Limb (tissue), 2 donors: Measurements from ENCODE around the gene SPINK2.

Experiments
- DNase-seq, 2 donors: peaks; one replicate each; pipeline ENCODE4 v3.0.0-alpha.2; 2016; ENCODE audit errors: extremely low spot score in 2 of 2

Gene SPINK2

GRCh38 chr4:56821381-56822243 is at the start of gene SPINK2:
TSS of gene SPINK2 (minus strand) at chr4:56821701. CDS start at chr4:56821662, 39 bp downstream.
- peak in 1 of 2 donors; percentile 74 for DNase-seq

- peak; percentile 53 to 82 for DNase-seq
These were observed 49.4 kb upstream of the SPINK2 start for GRCh38 chr4:56870946-56871345.

- DNase-seq: no peak
These were observed 42.1 kb upstream of the SPINK2 start for GRCh38 chr4:56863441-56864139.

GRCh38 chr4:56861360-56861759 is 39.9 kb upstream of the SPINK2 start:
- DNase-seq: no peak

GRCh38 chr4:56860781-56861180 is 39.3 kb upstream of the SPINK2 start:
- no peak for DNase-seq

GRCh38 chr4:56859841-56860240 is 38.3 kb upstream of the SPINK2 start:
- no peak for DNase-seq

GRCh38 chr4:56857601-56858309 is 36.3 kb upstream of the SPINK2 start:
- no peak for DNase-seq

GRCh38 chr4:56856656-56857055 is 35.2 kb upstream of the SPINK2 start:
- peak in 1 of 2 donors; percentile 19 for DNase-seq

- DNase-seq: no peak
These were observed 29.4 kb upstream of the SPINK2 start for GRCh38 chr4:56850910-56851309.

GRCh38 chr4:56844802-56845580 is 23.5 kb upstream of the SPINK2 start:
- no peak for DNase-seq

GRCh38 chr4:56843421-56843899 is 22.0 kb upstream of the SPINK2 start:
- DNase-seq: peak in 1 of 2 donors; percentile 21

- DNase-seq: no peak
These were observed 19.1 kb upstream of the SPINK2 start for GRCh38 chr4:56840559-56840958.

GRCh38 chr4:56828784-56829535 is 7.5 kb upstream of the SPINK2 start:
- DNase-seq: no peak

- DNase-seq: no peak
These were observed 2.6 kb upstream of the SPINK2 start for GRCh38 chr4:56823933-56824600.

GRCh38 chr4:56818797-56819196 is 2.7 kb downstream of the SPINK2 start:
- no peak for DNase-seq

GRCh38 chr4:56817840-56818491 is 3.5 kb downstream of the SPINK2 start:
- DNase-seq: no peak

GRCh38 chr4:56806666-56807065 is 14.8 kb downstream of the SPINK2 start:
- DNase-seq: no peak

- no peak for DNase-seq
These were observed 16.9 kb downstream of the SPINK2 start for GRCh38 chr4:56804551-56804950.

- DNase-seq: peak in 1 of 2 donors; percentile 32
These were observed 18.0 kb downstream of the SPINK2 start for GRCh38 chr4:56803471-56803870.
